MM.1S (cell line): ENCODE data around the gene MKLN1.

Source experiments
- DNase-seq: peaks from one replicate; pipeline ENCODE4 v3.0.0-alpha.2; 2015
- H2AFZ ChIP-seq: fragments of 300-600 bp; sonication (generic); 2 replicates; pipeline ENCODE4 v1.6.0; 2016; ENCODE audit warnings: antibody characterized with exemption, low read length
- H3F3A ChIP-seq: fragments of 300-600 bp; sonication (generic); 2 replicates; pipeline ENCODE4 v1.6.1; 2016; ENCODE audit warnings: mild to moderate bottlenecking, antibody characterized with exemption, low read length, moderate library complexity, mixed read lengths; ENCODE audit not compliant: insufficient read depth
- H3K27ac ChIP-seq: fragments of 300-600 bp; sonication (generic); 2 replicates; pipeline ENCODE4 v1.5.1; 2016; ENCODE audit warnings: mild to moderate bottlenecking, low read length
- H3K27me3 ChIP-seq: fragments of 300-600 bp; sonication (generic); replicated peaks from 2 replicates; pipeline ENCODE4 v1.6.0; 2016; ENCODE audit warnings: low read length; ENCODE audit not compliant: insufficient read depth
- H3K36me3 ChIP-seq: fragments of 300-600 bp; sonication (generic); replicated peaks from 2 replicates; pipeline ENCODE4 v1.6.1; 2016; ENCODE audit warnings: mild to moderate bottlenecking, low read length, mixed read lengths; ENCODE audit not compliant: insufficient read depth
- H3K4me1 ChIP-seq: fragments of 300-600 bp; sonication (generic); 2 replicates; pipeline ENCODE4 v1.6.1; 2016; ENCODE audit warnings: low read length, mixed read lengths
- H3K4me2 ChIP-seq: fragments of 300-600 bp; sonication (generic); 2 replicates; pipeline ENCODE4 v1.6.0; 2016; ENCODE audit warnings: low read depth, low read length
- H3K4me3 ChIP-seq: fragments of 300-600 bp; sonication (generic); 2 replicates; pipeline ENCODE4 v1.5.1; 2016; ENCODE audit warnings: low read length, mixed read lengths
- H3K79me2 ChIP-seq: fragments of 300-600 bp; sonication (generic); 2 replicates; pipeline ENCODE4 v1.6.1; 2016; ENCODE audit warnings: mixed run types, low read length, mixed read lengths
- H3K9ac ChIP-seq: fragments of 300-600 bp; sonication (generic); 2 replicates; pipeline ENCODE4 v1.6.1; 2016; ENCODE audit warnings: low read length, mixed read lengths
- H3K9me2 ChIP-seq: fragments of 300-600 bp; sonication (generic); replicated peaks from 2 replicates; pipeline ENCODE4 v1.6.1; 2016; ENCODE audit warnings: mild to moderate bottlenecking, low read length, mixed read lengths; ENCODE audit not compliant: insufficient read depth
- H3K9me3 ChIP-seq: fragments of 300-600 bp; sonication (generic); replicated peaks from 2 replicates; pipeline ENCODE4 v1.6.1; 2016; ENCODE audit warnings: mild to moderate bottlenecking, low read length, mixed read lengths; ENCODE audit not compliant: insufficient read depth
- H4K20me1 ChIP-seq: fragments of 300-600 bp; sonication (generic); 2 replicates; pipeline ENCODE4 v1.6.1; 2016; ENCODE audit warnings: mild to moderate bottlenecking, low read length, moderate library complexity, mixed read lengths; ENCODE audit not compliant: insufficient read depth
- CTCF ChIP-seq: fragments of 300-600 bp; sonication (generic); IDR thresholded peaks from 2 replicates; pipeline ENCODE4 v1.5.1; 2016; ENCODE audit warnings: antibody characterized with exemption, low read length, mixed read lengths
- EZH2 ChIP-seq: fragments of 300-600 bp; sonication (generic); optimal IDR thresholded peaks from 2 replicates; pipeline ENCODE3; 2017; ENCODE audit warnings: low read depth, mild to moderate bottlenecking, antibody characterized with exemption, low read length, mixed read lengths
- EZH2phosphoT487 ChIP-seq: fragments of 300-600 bp; sonication (generic); IDR thresholded peaks from 2 replicates; pipeline ENCODE4 v1.6.1; 2018; ENCODE audit warnings: antibody characterized with exemption, low read length

Gene MKLN1

GRCh38 chr7:131284702-131285419 lies 42.8 kb upstream of the MKLN1 start:
- TF ChIP-seq EZH2phosphoT487 (no peak), EZH2 (no peak), CTCF (no peak)
- Histone ChIP-seq H3K36me3 (no peaks in the 10 kb centered on the region), H4K20me1 (no peaks in the 10 kb centered on the region), H3K27me3 (no peaks in the 10 kb centered on the region), H3K9me2 (no peaks in the 10 kb centered on the region), H3K4me3 (no peak overlapping the region), H3K4me2 (no peak overlapping the region), H3K4me1 (no peaks in the 10 kb centered on the region), H3F3A (no peaks in the 10 kb centered on the region), H2AFZ (no peak overlapping the region), H3K79me2 (no peaks in the 10 kb centered on the region), H3K27ac (no peak overlapping the region), H3K9me3 (no peaks in the 10 kb centered on the region), H3K9ac (no peak overlapping the region)
- DNase-seq, result no peak

DNA sequence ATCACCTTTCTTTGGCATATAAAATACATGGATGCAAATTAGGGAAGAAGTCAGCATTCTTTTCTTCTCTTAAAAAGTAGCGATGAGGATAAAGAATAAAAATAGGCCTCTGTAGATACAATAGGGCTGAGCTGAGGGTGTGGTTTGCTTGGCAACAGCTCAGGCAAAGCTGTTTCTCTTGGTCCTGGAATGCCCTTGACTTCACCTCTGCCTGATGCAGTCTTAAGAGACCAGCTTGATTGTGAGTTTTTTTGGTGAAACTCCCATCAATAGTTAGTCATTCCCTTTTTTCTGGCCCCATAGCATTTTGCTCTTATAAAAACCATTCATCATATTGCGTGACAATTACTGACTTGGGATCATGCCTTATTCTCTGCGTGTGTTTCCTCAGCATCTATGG lies 42.1 kb upstream of the MKLN1 start:
- no peaks in the 10 kb centered on the region for H3K27me3 ChIP-seq
- no peak overlapping the region for H3K4me2 ChIP-seq
- H3K36me3 ChIP-seq, result no peaks in the 10 kb centered on the region
- H3K27ac ChIP-seq, result no peak overlapping the region
- no peaks in the 10 kb centered on the region for H3K9me3 ChIP-seq
- no peak for DNase-seq
- H3K79me2 ChIP-seq, result no peaks in the 10 kb centered on the region
- H3K9me2 ChIP-seq, result no peaks in the 10 kb centered on the region
- H3K9ac ChIP-seq, result no peak overlapping the region
- H3F3A ChIP-seq, result no peaks in the 10 kb centered on the region
- H4K20me1 ChIP-seq, result no peaks in the 10 kb centered on the region
- TF ChIP-seq CTCF (no peak), EZH2phosphoT487 (no peak), EZH2 (no peak)
- H3K4me1 ChIP-seq, result no peaks in the 10 kb centered on the region
- no peak overlapping the region for H3K4me3 ChIP-seq
- no peak overlapping the region for H2AFZ ChIP-seq

- Histone ChIP-seq H3K9me3 (no peaks in the 10 kb centered on the region), H4K20me1 (no peaks in the 10 kb centered on the region), H3K4me2 (no peak overlapping the region), H3F3A (no peaks in the 10 kb centered on the region), H3K27me3 (no peaks in the 10 kb centered on the region), H3K27ac (no peak overlapping the region), H3K4me1 (no peaks in the 10 kb centered on the region), H3K4me3 (no peak overlapping the region), H3K79me2 (no peaks in the 10 kb centered on the region), H3K9ac (no peak overlapping the region), H3K9me2 (no peaks in the 10 kb centered on the region), H2AFZ (no peak overlapping the region), H3K36me3 (no peaks in the 10 kb centered on the region)
- TF ChIP-seq EZH2 (no peak), EZH2phosphoT487 (no peak), CTCF (no peak)
- DNase-seq, result no peak
Measured at GRCh38 chr7:131288450-131288849, 39.2 kb upstream of the MKLN1 start.
